Mesenchymal stem cell (in vitro differentiated cells and primary cell): Measurements from ENCODE around the gene EDA.

Experiments used
- DNase-seq: peaks from one replicate; pipeline ENCODE4 v3.0.0-alpha.2; 2013
- H2AFZ ChIP-seq: one replicate; pipeline ENCODE4 v1.6.1; 2013; ENCODE audit warnings: low read depth, mild to moderate bottlenecking, control low read depth, inconsistent platforms, low read length, moderate library complexity
- H2AK5ac ChIP-seq: 2 replicates; pipeline ENCODE4 v1.6.1; 2013; ENCODE audit warnings: low read length, moderate library complexity, mild to moderate bottlenecking, inconsistent platforms; ENCODE audit not compliant: severe bottlenecking
- H2BK120ac ChIP-seq: one replicate; pipeline ENCODE4 v1.6.1; 2013; ENCODE audit warnings: low read depth, mild to moderate bottlenecking, inconsistent platforms, low read length, moderate library complexity
- H2BK12ac ChIP-seq, 2 experiments: one replicate each; pipeline ENCODE4 v1.6.1; 2013; ENCODE audit warnings: inconsistent platforms in 2 of 2, low read length in 2 of 2, mild to moderate bottlenecking in 2 of 2, moderate library complexity in 2 of 2, control low read depth in 1 of 2
- H2BK15ac ChIP-seq: one replicate; pipeline ENCODE4 v1.6.1; 2013; ENCODE audit warnings: mild to moderate bottlenecking, low read depth, inconsistent platforms; ENCODE audit not compliant: poor library complexity, severe bottlenecking
- H2BK5ac ChIP-seq: 2 replicates; pipeline ENCODE4 v1.6.1; 2013; ENCODE audit warnings: low read depth, mild to moderate bottlenecking, low read length, control low read depth, inconsistent platforms; ENCODE audit not compliant: poor library complexity, severe bottlenecking
- H3K14ac ChIP-seq, 2 experiments: one replicate each; pipeline ENCODE4 v1.6.1; 2013; ENCODE audit warnings: inconsistent platforms in 2 of 2, low read length in 2 of 2, control low read depth in 1 of 2, mild to moderate bottlenecking in 1 of 2, moderate library complexity in 1 of 2
- H3K18ac ChIP-seq, 2 experiments: one replicate each; pipeline ENCODE4 v1.6.1; 2013; ENCODE audit warnings: inconsistent platforms in 2 of 2, low read length in 2 of 2, control low read depth in 1 of 2, low read depth in 1 of 2, mild to moderate bottlenecking in 1 of 2
- H3K23ac ChIP-seq, 2 experiments: one replicate each; pipeline ENCODE4 v1.6.1; 2013; ENCODE audit warnings: inconsistent platforms in 2 of 2, low read length in 2 of 2, mild to moderate bottlenecking in 2 of 2, moderate library complexity in 2 of 2, control low read depth in 1 of 2
- H3K27ac ChIP-seq: 2 replicates; pipeline ENCODE4 v1.5.1; 2013; ENCODE audit warnings: mild to moderate bottlenecking, moderate library complexity, low read length, control low read depth, inconsistent platforms; ENCODE audit not compliant: poor library complexity, severe bottlenecking
- H3K27me3 ChIP-seq, 2 experiments: 2 replicates each; pipeline versions ENCODE4 v1.6.1 to v1.7.0; 2013; ENCODE audit warnings: low read length in 2 of 2, mild to moderate bottlenecking in 2 of 2, moderate library complexity in 2 of 2, control low read depth in 1 of 2, inconsistent platforms in 1 of 2; ENCODE audit not compliant: control insufficient read depth in 1 of 2, insufficient read depth in 1 of 2
- H3K36me3 ChIP-seq, 2 experiments: 2 replicates each; pipeline versions ENCODE4 v1.6.1 to v1.7.0; 2013; ENCODE audit warnings: low read length in 2 of 2, control low read depth in 1 of 2, inconsistent platforms in 1 of 2, low read depth in 1 of 2, mild to moderate bottlenecking in 1 of 2; ENCODE audit not compliant: insufficient read depth in 2 of 2, control insufficient read depth in 1 of 2
- H3K4ac ChIP-seq, 2 experiments: one replicate each; pipeline ENCODE4 v1.6.1; 2013; ENCODE audit warnings: inconsistent platforms in 2 of 2, low read length in 2 of 2, mild to moderate bottlenecking in 2 of 2, moderate library complexity in 2 of 2, control low read depth in 1 of 2, low read depth in 1 of 2
- H3K4me1 ChIP-seq: 2 replicates; pipeline ENCODE4 v1.6.1; 2013; ENCODE audit warnings: low read depth, low read length, control low read depth; ENCODE audit not compliant: control insufficient read depth, insufficient read depth
- H3K4me2 ChIP-seq: 2 replicates; pipeline ENCODE4 v1.6.1; 2013; ENCODE audit warnings: low read length, mild to moderate bottlenecking, inconsistent platforms; ENCODE audit not compliant: poor library complexity, severe bottlenecking
- H3K4me3 ChIP-seq, 2 experiments: 2 replicates each; pipeline versions ENCODE4 v1.5.1 to v1.7.0; 2013; ENCODE audit warnings: low read length in 2 of 2, mild to moderate bottlenecking in 2 of 2, control low read depth in 1 of 2, low read depth in 1 of 2; ENCODE audit not compliant: insufficient read depth in 1 of 2
- H3K79me1 ChIP-seq: replicated peaks from 2 replicates; pipeline ENCODE4 v1.6.1; 2013; ENCODE audit warnings: mild to moderate bottlenecking, control low read depth, low read length, inconsistent platforms; ENCODE audit not compliant: poor library complexity, severe bottlenecking
- H3K9ac ChIP-seq: 2 replicates; pipeline ENCODE4 v1.7.0; 2013; ENCODE audit warnings: mild to moderate bottlenecking, low read length, moderate library complexity
- H3K9me3 ChIP-seq: 2 replicates; pipeline ENCODE4 v1.7.0; 2013; ENCODE audit warnings: mild to moderate bottlenecking, low read length; ENCODE audit not compliant: control insufficient read depth
- H4K8ac ChIP-seq: one replicate; pipeline ENCODE4 v1.6.1; 2013; ENCODE audit warnings: inconsistent platforms, mild to moderate bottlenecking, low read length, moderate library complexity
- H4K91ac ChIP-seq: one replicate; pipeline ENCODE4 v1.6.1; 2013; ENCODE audit warnings: mild to moderate bottlenecking, low read length, inconsistent platforms
- WGBS: methylation state at CpG from one replicate; pipeline ENCODE4 v1.1.7; 2013; ENCODE audit warnings: mixed read lengths; 5-methylcytosine and 5-hydroxymethylcytosine counted together

The EDA gene

GRCh38 chrX:70013466-70014381, 397.8 kb downstream of the EDA start:
- H2BK12ac ChIP-seq = no peak overlapping the region
- H3K36me3 ChIP-seq = no peaks in the 10 kb centered on the region
- H3K4me3 ChIP-seq = no peak overlapping the region
- H2BK5ac ChIP-seq = no peak overlapping the region
- H3K23ac ChIP-seq = no peak overlapping the region
- H2AK5ac ChIP-seq = no peak overlapping the region
- H3K9ac ChIP-seq = no peak overlapping the region
- H2BK120ac ChIP-seq = no peak overlapping the region
- H4K91ac ChIP-seq = no peak overlapping the region
- no peak overlapping the region for H3K14ac ChIP-seq
- no peak overlapping the region for H3K4me2 ChIP-seq
- H2AFZ ChIP-seq = no peak overlapping the region
- H3K27me3 ChIP-seq = peaks cover 0 to 42% of the 10 kb centered on the region in 2 experiments
- DNase-seq = no peak
- H2BK15ac ChIP-seq = no peak overlapping the region
- H3K9me3 ChIP-seq = peaks cover 4% of the 10 kb centered on the region
- no peaks in the 10 kb centered on the region for H3K79me1 ChIP-seq
- H3K18ac ChIP-seq = peak overlapping the region in 1 of 2 experiments; percentile 12
- H4K8ac ChIP-seq = no peak overlapping the region
- H3K4me1 ChIP-seq = no peaks in the 10 kb centered on the region
- H3K27ac ChIP-seq = no peak overlapping the region
- whole genome bisulfite sequencing = 79% methylated on average over 5 of the region's 5 CpGs
- no peak overlapping the region for H3K4ac ChIP-seq

- no peak overlapping the region for H2BK15ac ChIP-seq
- no peak overlapping the region for H3K27ac ChIP-seq
- H4K91ac ChIP-seq = no peak overlapping the region
- peaks cover 0 to 47% of the 10 kb centered on the region in 2 experiments for H3K27me3 ChIP-seq
- peaks cover 9% of the 10 kb centered on the region for H3K9me3 ChIP-seq
- H3K4ac ChIP-seq = no peak overlapping the region
- H3K79me1 ChIP-seq = no peaks in the 10 kb centered on the region
- no peak overlapping the region for H2BK120ac ChIP-seq
- no peak for DNase-seq
- no peak overlapping the region for H4K8ac ChIP-seq
- no peak overlapping the region for H3K18ac ChIP-seq
- H2AFZ ChIP-seq = no peak overlapping the region
- H3K23ac ChIP-seq = no peak overlapping the region
- WGBS = no CpG with 5 or more reads among the region's 2 CpGs
- no peaks in the 10 kb centered on the region for H3K4me1 ChIP-seq
- H3K9ac ChIP-seq = no peak overlapping the region
- H3K14ac ChIP-seq = no peak overlapping the region
- H3K4me3 ChIP-seq = no peak overlapping the region
- no peak overlapping the region for H2BK12ac ChIP-seq
- no peak overlapping the region for H2AK5ac ChIP-seq
- no peaks in the 10 kb centered on the region for H3K36me3 ChIP-seq
- H3K4me2 ChIP-seq = no peak overlapping the region
- H2BK5ac ChIP-seq = no peak overlapping the region
Observed at GRCh38 chrX:70016513-70016912, 400.6 kb downstream of the EDA start.

- H2BK15ac ChIP-seq = no peak overlapping the region
- no peaks in the 10 kb centered on the region for H3K79me1 ChIP-seq
- WGBS = no CpG with 5 or more reads among the region's 4 CpGs
- no peak overlapping the region for H2AFZ ChIP-seq
- H3K27me3 ChIP-seq = peaks cover 0 to 32% of the 10 kb centered on the region in 2 experiments
- H3K4ac ChIP-seq = no peak overlapping the region
- H3K4me1 ChIP-seq = no peaks in the 10 kb centered on the region
- no peak overlapping the region for H2BK120ac ChIP-seq
- H3K18ac ChIP-seq = no peak overlapping the region
- peaks cover 9% of the 10 kb centered on the region for H3K9me3 ChIP-seq
- H3K4me2 ChIP-seq = no peak overlapping the region
- H2AK5ac ChIP-seq = no peak overlapping the region
- H3K27ac ChIP-seq = no peak overlapping the region
- H3K9ac ChIP-seq = no peak overlapping the region
- H2BK12ac ChIP-seq = no peak overlapping the region
- no peak overlapping the region for H2BK5ac ChIP-seq
- H3K23ac ChIP-seq = no peak overlapping the region
- no peaks in the 10 kb centered on the region for H3K36me3 ChIP-seq
- no peak overlapping the region for H3K4me3 ChIP-seq
- DNase-seq = no peak
- H4K8ac ChIP-seq = no peak overlapping the region
- no peak overlapping the region for H3K14ac ChIP-seq
- H4K91ac ChIP-seq = no peak overlapping the region
Observed at GRCh38 chrX:70022616-70023015, 406.7 kb downstream of the EDA start.

GRCh38 chrX:70025464-70025863, 409.6 kb downstream of the EDA start:
- no peak overlapping the region for H3K14ac ChIP-seq
- no peak overlapping the region for H2AFZ ChIP-seq
- peaks cover 0 to 49% of the 10 kb centered on the region in 2 experiments for H3K27me3 ChIP-seq
- H2BK5ac ChIP-seq = no peak overlapping the region
- no peak overlapping the region for H4K8ac ChIP-seq
- no peak overlapping the region for H3K27ac ChIP-seq
- H2AK5ac ChIP-seq = no peak overlapping the region
- WGBS = 67% methylated on average over 1 of the region's 1 CpG
- no peak overlapping the region for H2BK12ac ChIP-seq
- no peak for DNase-seq
- H2BK15ac ChIP-seq = no peak overlapping the region
- no peak overlapping the region for H3K9ac ChIP-seq
- H3K4me3 ChIP-seq = no peak overlapping the region
- H3K4ac ChIP-seq = no peak overlapping the region
- no peak overlapping the region for H3K23ac ChIP-seq
- H3K4me2 ChIP-seq = no peak overlapping the region
- H3K36me3 ChIP-seq = no peaks in the 10 kb centered on the region
- H4K91ac ChIP-seq = no peak overlapping the region
- no peaks in the 10 kb centered on the region for H3K79me1 ChIP-seq
- no peak overlapping the region for H3K18ac ChIP-seq
- H2BK120ac ChIP-seq = no peak overlapping the region
- no peaks in the 10 kb centered on the region for H3K9me3 ChIP-seq
- H3K4me1 ChIP-seq = no peaks in the 10 kb centered on the region
